Measurements from ENCODE around the gene SPATA13. TPM values are rescaled to one million over a fixed set of nuclear protein-coding genes. Genes with fewer than 3 reads are reported as not detected.
A peak's percentile ranks its signal among the peaks of the same experiment; 100 is the strongest.

SPATA13 gene
- total and polyA plus RNA-seq, 2 experiments from 2014 or later, result 12.4 to 19.4 TPM

DNA sequence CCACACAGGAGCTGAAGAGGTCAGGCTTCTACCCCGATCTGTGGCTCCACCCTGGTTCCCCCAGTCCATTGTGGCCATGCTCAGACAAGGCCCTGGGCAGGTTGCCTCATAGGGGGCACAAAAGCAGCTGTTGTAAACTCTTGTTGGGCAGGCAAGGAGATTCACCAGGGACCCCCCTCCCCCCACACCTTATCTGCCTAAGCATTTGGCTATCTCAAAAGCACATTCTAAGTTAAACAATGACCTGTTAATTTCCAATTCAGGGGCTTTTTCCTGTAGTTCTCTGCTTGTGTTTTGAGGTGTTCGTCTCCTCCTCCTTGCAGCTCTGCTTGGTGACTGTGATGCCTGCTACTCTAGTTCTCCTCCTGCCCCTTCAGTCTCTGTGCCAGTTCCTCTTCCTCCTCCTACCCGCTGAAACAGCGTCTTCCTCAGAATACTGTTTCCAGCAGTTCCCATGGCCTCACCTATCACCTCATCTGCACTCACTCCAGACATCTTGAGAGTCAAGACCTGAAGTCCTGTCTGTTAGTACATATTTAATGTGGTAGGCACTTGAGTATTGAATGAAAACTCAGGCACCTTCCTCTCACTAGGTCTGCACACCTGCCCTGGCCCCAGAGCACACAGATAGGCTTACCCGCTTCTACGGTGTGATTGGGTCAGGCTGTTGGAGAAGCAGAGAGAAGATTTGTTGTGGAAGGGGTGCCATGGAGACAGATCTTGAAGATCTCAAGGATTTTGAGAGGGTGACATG, 31.7 kb downstream of the SPATA13 start:
- no peaks in the 10 kb centered on the region for H3K36me3 ChIP-seq (replicated peaks; ENCODE audit: insufficient read depth, low read depth)
- H3K4me1 ChIP-seq (ENCODE audit: insufficient read depth), result peaks cover 6% of the 10 kb centered on the region
- no peak overlapping the region for H3K4me2 ChIP-seq
- DNase-seq (ENCODE audit: low spot score), result peak; percentile 10
- peaks cover 17% of the 10 kb centered on the region for H3K79me2 ChIP-seq
- WGBS (ENCODE audit: low lambda C conversion rate, missing lambda C conversion rate), result 78% methylated on average over 6 of the region's 6 CpGs
- TF ChIP-seq EZH2phosphoT487 (IDR thresholded peaks at IDR 0.05; ENCODE audit: low read depth, severe bottlenecking, unreplicated experiment) (no peak), EZH2 (IDR thresholded peaks at IDR 0.05; ENCODE audit: borderline replicate concordance) (no peak)
- TF ChIP-seq, protein P1, sequence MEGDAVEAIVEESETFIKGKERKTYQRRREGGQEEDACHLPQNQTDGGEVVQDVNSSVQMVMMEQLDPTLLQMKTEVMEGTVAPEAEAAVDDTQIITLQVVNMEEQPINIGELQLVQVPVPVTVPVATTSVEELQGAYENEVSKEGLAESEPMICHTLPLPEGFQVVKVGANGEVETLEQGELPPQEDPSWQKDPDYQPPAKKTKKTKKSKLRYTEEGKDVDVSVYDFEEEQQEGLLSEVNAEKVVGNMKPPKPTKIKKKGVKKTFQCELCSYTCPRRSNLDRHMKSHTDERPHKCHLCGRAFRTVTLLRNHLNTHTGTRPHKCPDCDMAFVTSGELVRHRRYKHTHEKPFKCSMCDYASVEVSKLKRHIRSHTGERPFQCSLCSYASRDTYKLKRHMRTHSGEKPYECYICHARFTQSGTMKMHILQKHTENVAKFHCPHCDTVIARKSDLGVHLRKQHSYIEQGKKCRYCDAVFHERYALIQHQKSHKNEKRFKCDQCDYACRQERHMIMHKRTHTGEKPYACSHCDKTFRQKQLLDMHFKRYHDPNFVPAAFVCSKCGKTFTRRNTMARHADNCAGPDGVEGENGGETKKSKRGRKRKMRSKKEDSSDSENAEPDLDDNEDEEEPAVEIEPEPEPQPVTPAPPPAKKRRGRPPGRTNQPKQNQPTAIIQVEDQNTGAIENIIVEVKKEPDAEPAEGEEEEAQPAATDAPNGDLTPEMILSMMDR (IDR thresholded peaks at IDR 0.05; ENCODE audit: poor library complexity), result no peak
- no peaks in the 10 kb centered on the region for H4K20me1 ChIP-seq (ENCODE audit: insufficient read depth, poor library complexity, severe bottlenecking)
- no peaks in the 10 kb centered on the region for H3K27me3 ChIP-seq
- H3K9me3 ChIP-seq (ENCODE audit: low read depth), result no peaks in the 10 kb centered on the region
- no peak overlapping the region for H3K4me3 ChIP-seq
- H2AFZ ChIP-seq, result no peak overlapping the region
- no peaks in the 10 kb centered on the region for H3K9me2 ChIP-seq (replicated peaks; ENCODE audit: insufficient read depth)
- H3K27ac ChIP-seq, result peak overlapping the region; percentile 37

DNA sequence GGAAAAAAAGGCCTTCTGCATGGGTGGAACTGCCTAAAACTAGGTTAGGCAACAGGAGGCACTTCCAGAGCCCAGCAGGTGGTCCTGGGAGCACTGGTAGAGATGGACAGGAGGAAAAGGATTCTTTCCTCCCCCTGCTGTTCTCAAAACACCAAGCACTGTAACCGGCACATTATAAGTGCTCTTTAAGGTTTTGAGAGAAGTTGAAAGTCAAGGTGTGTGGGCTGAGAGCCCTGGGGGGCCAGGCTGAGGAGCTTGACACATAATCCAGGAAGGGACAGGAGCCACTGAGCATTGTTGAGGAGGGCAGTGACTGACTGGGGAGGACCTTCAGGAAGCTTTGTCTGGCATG, 32.3 kb downstream of the SPATA13 start:
- H3K27ac ChIP-seq, result peak overlapping the region; percentile 37
- peaks cover 6% of the 10 kb centered on the region for H3K4me1 ChIP-seq (ENCODE audit: insufficient read depth)
- no peak overlapping the region for H3K4me3 ChIP-seq
- no peaks in the 10 kb centered on the region for H3K9me3 ChIP-seq (ENCODE audit: low read depth)
- H4K20me1 ChIP-seq (ENCODE audit: insufficient read depth, poor library complexity, severe bottlenecking), result no peaks in the 10 kb centered on the region
- 50% methylated on average over 1 of the region's 1 CpG for WGBS (ENCODE audit: low lambda C conversion rate, missing lambda C conversion rate)
- H2AFZ ChIP-seq, result no peak overlapping the region
- no peak overlapping the region for H3K4me2 ChIP-seq
- no peaks in the 10 kb centered on the region for H3K36me3 ChIP-seq (replicated peaks; ENCODE audit: insufficient read depth, low read depth)
- no peaks in the 10 kb centered on the region for H3K27me3 ChIP-seq
- H3K9me2 ChIP-seq (replicated peaks; ENCODE audit: insufficient read depth), result no peaks in the 10 kb centered on the region
- TF ChIP-seq, protein P1 (IDR thresholded peaks at IDR 0.05; ENCODE audit: poor library complexity), result no peak
- H3K79me2 ChIP-seq, result peaks cover 17% of the 10 kb centered on the region
- DNase-seq (ENCODE audit: low spot score), result no peak

DNA sequence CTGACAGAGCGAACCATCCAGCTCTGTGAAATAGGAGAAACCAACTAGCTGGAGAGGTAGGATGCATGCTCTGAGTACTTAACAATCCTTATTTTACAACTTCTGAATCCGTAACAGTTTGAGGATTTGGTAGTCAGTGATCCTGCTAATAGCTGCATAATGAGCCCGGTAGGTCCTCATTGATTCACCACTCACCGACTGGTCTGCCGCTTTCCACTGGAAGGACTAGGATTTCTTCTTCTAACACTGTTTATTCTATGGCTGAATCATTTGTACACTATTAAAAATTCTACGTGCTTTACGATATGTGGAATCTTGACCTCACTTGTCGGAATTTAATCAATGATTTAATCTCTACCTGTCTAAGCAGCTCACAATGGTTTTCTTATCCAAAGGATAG, 33.9 kb downstream of the SPATA13 start:
- Histone ChIP-seq H3K4me2 (no peak overlapping the region), H3K27ac (no peak overlapping the region), H2AFZ (no peak overlapping the region), H3K27me3 (no peaks in the 10 kb centered on the region), H4K20me1 (ENCODE audit: insufficient read depth, poor library complexity, severe bottlenecking) (no peaks in the 10 kb centered on the region), H3K4me3 (no peak overlapping the region), H3K79me2 (peaks cover 17% of the 10 kb centered on the region), H3K4me1 (ENCODE audit: insufficient read depth) (peaks cover 6% of the 10 kb centered on the region), H3K36me3 (replicated peaks; ENCODE audit: insufficient read depth, low read depth) (no peaks in the 10 kb centered on the region), H3K9me2 (replicated peaks; ENCODE audit: insufficient read depth) (no peaks in the 10 kb centered on the region), H3K9me3 (ENCODE audit: low read depth) (no peaks in the 10 kb centered on the region)
- TF ChIP-seq EZH2phosphoT487 (IDR thresholded peaks at IDR 0.05; ENCODE audit: low read depth, severe bottlenecking, unreplicated experiment) (no peak), EZH2 (IDR thresholded peaks at IDR 0.05; ENCODE audit: borderline replicate concordance) (no peak)
- TF ChIP-seq, protein P1 (IDR thresholded peaks at IDR 0.05; ENCODE audit: poor library complexity), result no peak
- no peak for DNase-seq (ENCODE audit: low spot score)
- WGBS (ENCODE audit: low lambda C conversion rate, missing lambda C conversion rate), result 71% methylated on average over 8 of the region's 8 CpGs
